Renal cortical epithelial cell (primary cell): ENCODE measurements around the gene TRPM3. TPM values are rescaled to one million over a fixed set of nuclear protein-coding genes. Genes with fewer than 3 reads are reported as not detected.
"Not testable (repeated sequence)": the region's sequence is repeated elsewhere in the genome, so short reads cannot be mapped to it uniquely, and the experiment has no call there.

ENCODE experiments used
- DNase-seq: peaks from one replicate; pipeline ENCODE4 v3.0.0-alpha.2; 2011; ENCODE audit warnings: low read depth
- total RNA-seq: library from RNA; depleted of rRNA; stranded (reverse); fragments of >200 nt; gene quantifications from 2 replicates; pipeline ENCODE4 v1.2.3, GENCODE V29; 2014

Gene TRPM3
- total RNA-seq, 1 donor from 2014 or later, result 2.9 TPM

- DNase-seq, result no peak
Measured at GRCh38 chr9:70668751-70669150, 452.7 kb downstream of the TRPM3 start.

DNA sequence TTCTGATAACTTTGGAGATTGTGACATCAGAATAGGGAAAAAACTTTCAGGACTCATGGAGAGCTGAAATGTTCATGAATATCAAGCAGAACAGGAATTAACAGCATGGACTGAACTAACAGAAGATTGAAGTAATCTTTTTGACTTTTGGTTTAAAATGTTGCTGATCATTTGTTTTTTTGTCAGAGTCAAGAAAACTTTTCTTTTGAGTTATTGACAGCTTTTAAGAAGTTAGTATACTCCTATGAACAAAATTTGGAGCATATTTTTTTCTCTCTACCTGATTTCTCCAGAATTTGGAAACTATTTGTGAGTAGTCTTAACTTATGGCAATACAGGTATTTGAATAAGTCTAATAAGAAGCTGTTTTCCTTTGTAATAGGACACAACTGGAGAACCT is 462.7 kb downstream of the TRPM3 start:
- DNase-seq, result no peak

GRCh38 chr9:70656281-70656680 is 465.1 kb downstream of the TRPM3 start:
- DNase-seq, result no peak

GRCh38 chr9:70654144-70654543 is 467.3 kb downstream of the TRPM3 start:
- no peak for DNase-seq

DNA sequence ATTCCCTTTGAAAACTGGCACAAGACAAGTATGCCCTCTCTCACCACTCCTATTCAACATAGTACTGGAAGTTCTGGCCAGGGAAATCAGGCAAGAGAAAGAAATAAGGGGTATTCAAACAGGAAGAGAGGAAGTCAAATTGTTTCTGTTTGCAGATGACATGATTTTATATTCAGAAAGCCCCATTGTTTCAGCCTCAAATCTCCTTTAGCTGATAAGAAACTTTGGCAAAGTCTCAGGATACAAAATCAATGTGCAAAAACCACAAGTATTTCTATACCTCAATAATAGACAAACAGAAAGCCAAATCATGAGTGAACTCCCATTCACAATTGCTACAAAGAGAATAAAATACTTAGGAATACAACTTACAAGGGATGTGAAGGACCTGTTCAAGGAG is 476.8 kb downstream of the TRPM3 start:
- not testable (repeated sequence) for DNase-seq

GRCh38 chr9:70642341-70642740 is 479.1 kb downstream of the TRPM3 start:
- DNase-seq, result no peak

DNA sequence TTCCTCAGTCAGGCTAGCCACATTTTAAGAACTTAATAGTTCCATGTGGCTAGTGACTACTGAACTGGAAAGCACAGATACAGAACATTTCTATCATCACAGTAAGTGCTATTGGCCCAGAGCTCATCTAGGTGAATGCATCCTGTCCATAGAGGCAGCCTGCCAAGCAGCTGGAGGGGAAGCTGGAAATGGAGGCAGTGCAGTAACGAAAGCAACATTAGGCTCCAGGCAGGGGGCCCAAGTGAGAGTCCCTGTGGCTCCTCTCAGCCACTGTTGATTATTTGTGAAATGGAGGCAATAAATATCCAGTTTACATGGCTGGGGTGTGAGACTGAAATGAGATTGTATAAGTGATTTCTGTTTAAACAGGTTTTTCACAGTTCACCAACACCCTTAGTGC is 479.8 kb downstream of the TRPM3 start:
- no peak for DNase-seq

DNA sequence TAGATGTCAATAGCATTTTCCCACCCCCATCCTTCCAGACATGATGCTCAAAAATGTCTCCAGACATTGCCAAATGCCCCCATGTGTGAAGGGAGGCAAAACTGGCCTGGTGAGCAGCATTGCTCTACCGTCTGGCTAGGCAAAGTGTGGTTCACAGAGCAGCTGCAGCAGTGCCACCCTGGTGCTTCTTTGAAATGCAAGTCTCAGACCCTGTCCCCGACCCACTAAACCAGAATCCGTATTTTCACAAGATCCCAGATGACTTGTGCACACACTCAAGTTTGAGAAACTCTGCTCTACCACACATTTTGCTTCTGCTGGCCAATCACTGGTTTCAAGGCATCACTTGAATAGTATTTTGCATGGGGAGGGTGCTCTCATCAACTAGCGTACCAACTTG is 480.4 kb downstream of the TRPM3 start:
- DNase-seq, result no peak

DNA sequence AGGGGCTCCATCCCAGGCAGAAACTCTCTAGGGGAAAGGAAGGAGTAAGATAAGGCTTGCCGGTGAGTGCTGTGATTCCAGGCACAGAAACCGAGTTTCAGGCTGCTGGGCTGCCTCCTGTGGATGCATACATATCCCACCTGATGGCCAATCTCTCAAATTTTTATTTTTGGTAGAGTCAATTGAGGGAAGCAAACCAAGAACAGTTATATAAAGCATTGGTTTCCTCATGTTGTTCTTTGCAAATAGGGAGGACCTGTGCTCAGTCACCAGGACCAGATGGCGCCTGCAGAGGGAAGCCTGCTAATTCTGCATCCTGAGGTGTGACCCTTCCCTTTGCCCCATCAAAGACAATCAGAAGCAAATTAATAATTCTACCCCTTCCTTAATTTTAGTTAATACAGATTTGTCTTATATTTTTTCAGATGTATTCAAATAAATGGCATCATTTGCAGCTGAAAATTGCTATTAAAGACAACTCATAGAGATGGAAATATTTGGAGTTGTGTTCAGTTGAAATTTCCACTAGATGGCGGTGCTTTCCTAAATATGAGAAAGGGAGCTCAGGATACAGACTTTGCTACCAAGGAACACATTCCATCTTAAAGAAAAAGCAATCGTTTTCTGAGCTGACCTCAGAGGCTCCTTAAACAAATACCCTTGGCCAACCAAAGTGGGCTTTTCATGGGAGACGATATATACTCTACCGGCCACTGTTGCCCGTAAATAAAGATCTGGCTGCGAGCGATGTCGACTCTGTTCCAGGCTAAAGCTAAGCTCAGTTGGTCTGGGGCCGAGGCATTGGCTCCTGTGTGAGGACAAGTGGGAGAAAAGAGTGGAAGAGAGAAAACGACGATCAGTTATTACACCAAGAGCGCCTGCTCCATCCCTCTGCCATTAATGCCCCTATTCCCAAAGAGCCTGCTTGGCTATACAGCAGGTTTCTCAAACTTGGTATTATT is 481.3 kb downstream of the TRPM3 start:
- peak; percentile 54 for DNase-seq

DNA sequence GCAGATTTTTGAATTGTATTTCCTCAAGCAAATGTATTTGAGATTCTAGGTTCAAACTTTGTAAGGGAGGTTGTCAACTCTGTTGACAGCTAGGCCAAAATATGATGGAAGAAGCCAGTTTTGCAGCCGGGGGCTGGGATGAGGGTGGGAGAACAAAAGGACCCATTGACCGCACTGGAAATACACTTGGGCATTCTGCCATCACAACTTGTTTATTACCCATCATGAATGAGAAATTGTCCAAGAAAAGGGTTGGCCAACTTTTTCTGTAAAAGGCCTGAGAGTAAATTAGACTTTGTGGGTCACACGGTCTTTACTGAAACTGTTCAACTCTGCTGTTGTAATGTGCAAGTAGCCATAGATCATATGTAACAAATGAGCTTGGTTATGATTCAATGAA is 485.6 kb downstream of the TRPM3 start:
- no peak for DNase-seq

GRCh38 chr9:70634696-70635095 is 486.7 kb downstream of the TRPM3 start:
- no peak for DNase-seq

GRCh38 chr9:70630971-70631370 is 490.4 kb downstream of the TRPM3 start:
- no peak for DNase-seq

DNA sequence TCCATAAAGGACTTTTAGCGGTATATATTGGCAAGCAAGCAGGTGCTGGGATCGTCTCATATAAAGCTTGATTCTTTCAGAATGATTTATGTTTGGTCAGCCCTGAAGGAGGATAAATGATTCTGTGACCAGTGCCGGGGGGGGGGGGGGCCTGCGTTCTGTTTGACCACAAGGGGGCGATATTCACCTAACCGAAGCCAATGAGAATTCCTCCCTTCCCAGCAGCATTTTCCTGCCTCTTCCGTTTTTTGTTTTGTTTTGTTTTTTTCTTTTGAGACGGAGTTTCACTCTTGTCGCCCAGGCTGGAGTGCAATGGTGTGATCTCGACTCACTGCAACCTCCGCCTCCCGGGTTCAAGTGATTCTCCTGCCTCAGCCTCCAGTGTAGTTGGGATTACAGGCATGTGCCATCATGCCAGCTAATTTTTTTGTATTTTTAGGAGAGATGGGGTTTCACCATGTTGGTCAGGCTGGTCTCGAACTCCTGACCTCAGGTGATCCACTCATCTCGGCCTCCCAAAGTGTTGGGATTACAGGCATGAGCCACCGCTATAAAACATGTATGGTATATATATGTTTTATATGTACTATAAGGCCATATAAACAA is 492.2 kb downstream of the TRPM3 start:
- not testable (repeated sequence) for DNase-seq

DNA sequence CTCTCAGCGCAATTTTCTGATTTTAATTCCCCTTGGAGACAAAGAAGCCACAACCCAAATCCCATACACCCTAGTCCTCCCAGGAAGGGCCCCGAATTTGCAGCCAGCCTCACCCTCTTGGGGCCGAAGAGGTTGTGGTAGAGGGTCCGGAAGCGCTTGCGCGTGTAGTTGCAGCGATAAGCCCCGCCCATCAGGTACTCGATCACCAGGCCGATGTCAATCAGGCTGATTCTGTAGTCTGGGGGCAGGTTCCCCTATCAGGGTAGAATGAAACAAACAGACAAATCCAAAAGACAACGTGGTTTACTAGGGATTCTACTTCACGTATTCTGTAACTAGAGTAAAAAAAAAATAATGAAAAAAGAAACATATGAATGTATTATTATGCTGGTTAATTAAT is 496.3 kb downstream of the TRPM3 start:
- DNase-seq, result no peak

DNA sequence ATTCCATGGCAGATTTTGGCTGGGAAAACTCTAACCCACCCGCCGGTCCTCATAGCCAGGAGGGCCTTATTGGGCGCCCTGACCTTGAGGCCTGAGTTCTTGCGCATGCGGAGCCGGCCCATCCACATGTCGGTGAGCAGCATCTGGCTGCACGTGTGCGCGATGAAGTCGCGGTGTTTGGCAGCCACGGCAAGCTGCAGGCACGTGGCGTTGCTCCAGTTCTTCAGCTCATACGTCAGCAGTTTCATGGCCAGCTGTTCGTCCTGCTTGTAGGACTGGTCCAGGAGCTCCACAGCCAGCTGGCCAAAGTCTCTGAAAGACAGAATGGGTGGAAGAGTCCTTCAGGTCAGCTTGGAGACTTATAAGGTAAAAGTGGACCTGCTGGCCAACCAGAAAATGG is 502.6 kb downstream of the TRPM3 start:
- DNase-seq, result no peak

DNA sequence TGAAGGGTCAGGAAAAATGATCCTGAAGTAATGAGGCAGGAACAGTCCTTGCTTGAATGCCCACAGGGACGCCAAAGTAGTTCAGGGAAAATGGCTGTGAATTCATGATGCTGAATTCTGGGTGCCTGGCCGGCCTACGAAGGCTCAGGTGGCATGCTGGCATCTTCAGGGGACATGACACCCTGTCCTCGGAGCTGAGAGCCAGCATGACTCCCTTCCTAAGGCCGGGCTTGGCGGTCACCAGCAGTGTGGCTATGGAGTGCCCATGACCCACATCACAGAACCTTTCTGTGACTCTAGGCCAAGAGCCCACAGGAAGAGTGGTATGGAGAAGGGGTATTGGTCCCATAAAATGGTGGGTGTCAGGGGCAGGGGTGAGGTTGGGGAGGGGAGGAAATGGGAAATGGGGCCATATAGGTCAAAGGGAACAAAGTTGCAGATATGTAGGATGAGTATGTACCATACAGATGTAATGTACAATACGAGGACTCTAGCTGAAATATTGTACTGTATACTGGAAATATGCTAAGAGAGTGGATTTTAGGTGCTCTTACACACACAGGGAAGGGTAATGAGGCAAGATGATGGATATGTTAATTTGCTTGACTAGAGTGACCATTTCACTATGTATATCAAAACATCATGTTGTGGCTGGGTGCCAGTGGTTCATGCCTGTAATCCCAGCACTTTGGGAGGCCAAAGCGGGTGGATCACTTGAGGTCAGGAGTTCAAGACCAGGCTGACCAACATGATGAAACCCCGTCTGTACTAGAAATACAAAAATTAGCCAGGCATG is 504.2 kb downstream of the TRPM3 start:
- no peak for DNase-seq

- no peak for DNase-seq
Measured at GRCh38 chr9:70616228-70616990, 505.0 kb downstream of the TRPM3 start.

DNA sequence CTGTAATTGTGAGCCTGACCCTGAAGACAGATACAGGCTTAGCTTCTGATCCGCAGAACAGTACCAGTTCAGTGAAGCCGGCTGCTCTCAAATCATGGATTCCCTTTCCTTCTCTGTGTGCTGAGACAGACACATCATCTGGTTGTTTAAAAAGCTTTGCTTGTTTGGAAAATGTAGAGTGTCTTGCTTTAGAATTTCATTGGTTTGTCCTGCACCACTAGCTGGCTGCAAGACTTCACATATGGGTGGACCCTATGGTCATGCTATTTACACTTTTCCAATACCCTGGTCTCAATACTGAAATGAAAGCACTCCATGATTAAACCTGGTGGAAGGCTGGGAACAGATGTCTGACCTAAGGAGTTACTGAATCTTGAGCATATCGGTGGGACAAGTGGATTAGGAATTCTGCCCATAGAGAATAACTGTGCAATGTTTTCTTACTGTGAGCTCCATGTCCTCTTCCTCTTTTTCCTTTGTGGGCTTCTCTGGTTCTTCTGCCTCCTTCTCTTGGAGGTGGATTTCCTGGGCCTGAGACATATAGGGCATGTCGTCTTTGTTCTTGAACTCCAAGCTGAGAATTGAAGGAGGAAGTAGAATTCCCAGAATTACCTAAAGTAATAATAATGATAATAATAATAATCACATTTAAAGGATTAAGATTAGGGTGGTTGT is 505.8 kb downstream of the TRPM3 start:
- no peak for DNase-seq

DNA sequence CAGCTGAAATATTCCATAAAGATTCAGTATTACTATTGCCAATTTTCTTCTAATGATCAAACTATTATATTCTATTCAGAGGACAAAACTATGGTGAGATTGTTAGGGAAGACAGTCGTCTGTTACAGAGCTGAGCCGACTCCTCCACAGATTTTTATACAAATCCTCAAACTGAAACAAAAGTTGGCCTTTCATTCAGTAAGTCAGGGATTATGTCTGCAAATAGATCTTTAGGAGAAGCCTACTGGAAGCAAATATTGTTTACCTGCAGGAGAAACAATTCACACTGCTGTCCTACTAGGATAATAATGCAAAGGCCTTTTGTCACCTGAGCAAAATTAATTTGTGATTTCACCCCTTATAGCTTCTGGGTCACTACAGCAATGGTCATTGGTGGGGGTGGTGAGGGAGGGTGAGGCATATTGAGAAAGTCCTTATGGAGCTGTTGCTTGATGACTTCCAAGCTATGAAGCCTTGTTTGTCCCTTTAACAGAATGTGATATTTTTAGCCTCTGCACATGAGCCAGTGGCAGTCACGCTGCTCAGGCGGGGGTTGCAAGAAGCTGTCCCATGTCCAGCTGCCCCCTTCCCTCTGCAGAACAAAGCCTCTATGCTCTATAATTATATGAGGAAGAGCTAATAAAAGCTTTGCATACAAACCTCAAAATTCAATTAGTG is 506.5 kb downstream of the TRPM3 start:
- DNase-seq, result no peak

DNA sequence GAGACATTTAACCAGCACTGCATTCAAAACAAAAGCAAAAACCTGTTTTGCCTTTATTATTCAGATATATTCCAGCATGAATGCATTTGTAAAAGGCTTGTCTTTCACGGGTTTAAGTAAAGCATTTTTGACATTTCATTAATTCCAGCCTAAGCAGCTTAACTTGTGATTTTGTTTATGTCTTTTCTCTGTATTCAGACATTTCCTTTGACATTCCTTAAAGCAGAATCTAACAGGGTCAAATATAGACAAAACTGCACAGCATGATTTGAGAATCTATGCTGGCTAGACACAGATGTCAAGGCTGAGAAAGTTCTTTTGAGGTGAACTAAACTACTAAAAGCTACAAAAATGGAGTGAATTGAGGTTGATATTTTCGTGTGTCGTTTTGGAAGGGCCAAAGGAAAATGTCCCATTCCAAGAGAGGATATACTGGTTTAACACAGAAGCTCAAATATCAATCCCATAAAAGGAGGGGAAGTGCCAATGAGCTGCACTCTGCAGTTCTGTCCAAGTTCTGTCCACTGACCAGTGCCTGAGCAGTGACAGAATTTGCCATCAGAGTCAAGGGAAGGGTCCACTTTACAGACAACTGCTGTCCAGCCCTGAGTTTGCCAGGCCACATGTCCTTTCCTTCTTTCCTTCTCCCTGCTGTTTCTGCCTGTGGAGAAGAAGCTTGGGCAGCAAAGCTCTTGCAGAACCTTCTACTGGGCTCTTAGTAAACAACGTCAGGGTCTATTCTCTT is 508.2 kb downstream of the TRPM3 start:
- DNase-seq, result no peak
